Glomerular endothelial cell (primary cell): Measurements from ENCODE around the gene SSNA1. TPM values are rescaled to one million over a fixed set of nuclear protein-coding genes. Genes with fewer than 3 reads are reported as not detected.

Source experiments
- DNase-seq: peaks from one replicate; pipeline ENCODE4 v3.0.0-alpha.2; 2011; ENCODE audit warnings: low read depth, low spot score; ENCODE audit errors: extremely low read depth
- total RNA-seq: library from RNA; depleted of rRNA; stranded (reverse); fragments of >200 nt; gene quantifications from 2 replicates; pipeline ENCODE4 v1.2.3, GENCODE V29; 2015

Gene SSNA1
- total RNA-seq, 1 donor from 2014 or later: 109 TPM

DNA sequence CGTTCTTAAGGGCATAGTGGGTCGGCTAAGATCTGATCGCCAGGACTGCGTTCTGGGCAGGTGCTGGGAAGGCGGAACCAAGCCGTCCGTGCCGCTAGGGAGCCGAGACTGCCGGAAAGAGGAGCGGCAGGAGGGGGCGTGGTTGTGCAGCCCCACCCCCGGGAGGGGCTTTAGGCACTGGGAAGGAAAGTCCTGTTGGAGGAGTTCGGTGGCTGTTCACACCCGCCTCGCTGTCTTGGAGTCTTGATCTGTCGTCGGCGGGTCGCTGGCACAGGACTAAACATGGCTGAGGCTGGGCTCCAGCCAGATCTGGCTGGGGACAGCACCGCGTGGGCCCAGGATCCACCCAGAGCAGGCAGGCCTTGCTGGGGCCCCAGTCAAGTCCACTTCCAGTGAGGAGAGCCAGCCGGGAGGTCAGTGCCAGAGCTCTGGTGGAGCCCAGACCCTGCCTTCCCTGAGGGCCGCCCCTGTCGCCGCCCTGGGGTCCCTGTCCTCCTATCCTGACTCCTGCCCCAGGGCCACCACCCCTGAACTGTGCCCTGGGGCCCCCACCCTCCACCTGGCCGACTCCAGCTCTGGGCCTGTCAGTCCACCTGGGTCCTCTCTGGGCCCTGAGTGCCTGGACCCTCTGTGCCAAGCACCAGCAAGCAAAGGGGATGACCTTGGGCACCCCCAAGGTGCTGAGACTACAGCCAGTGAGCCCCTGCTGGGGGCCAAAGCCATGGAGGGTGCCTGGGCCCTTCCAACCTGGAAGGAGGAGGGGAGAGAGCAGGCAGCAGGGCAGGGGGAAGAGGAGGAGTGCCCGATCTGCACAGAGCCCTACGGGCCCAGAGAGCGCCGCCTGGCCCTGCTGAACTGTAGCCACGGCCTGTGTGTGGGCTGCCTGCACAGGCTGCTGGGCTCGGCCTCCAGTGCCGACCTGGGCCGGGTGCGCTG lies 29.1 kb downstream of the SSNA1 start:
- no peak for DNase-seq

DNA sequence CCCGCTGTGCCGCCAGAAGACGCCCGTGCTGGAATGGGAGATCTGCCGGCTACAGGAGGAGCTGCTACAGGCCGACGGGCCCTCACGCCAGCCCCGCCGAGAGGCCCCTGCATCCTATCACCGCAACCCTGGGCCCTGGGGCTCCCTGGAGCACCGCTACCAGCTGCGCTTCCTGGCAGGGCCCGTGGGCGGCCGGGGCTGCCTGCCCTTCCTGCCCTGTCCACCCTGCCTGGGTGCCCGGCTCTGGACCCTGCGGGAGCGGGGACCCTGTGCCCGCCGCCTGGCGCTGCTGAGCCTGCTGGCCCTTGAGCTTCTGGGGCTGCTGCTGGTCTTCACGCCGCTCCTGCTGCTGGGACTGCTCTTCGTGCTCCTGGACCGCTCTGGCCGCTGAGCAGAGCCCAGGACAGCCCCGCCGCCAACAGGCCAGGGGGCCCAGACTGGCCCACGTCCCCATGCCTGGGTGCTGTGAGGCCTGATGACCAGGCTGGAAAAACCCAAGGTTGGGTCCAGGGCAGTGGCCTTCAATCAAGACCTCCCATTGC lies 29.8 kb downstream of the SSNA1 start:
- no peak for DNase-seq

DNA sequence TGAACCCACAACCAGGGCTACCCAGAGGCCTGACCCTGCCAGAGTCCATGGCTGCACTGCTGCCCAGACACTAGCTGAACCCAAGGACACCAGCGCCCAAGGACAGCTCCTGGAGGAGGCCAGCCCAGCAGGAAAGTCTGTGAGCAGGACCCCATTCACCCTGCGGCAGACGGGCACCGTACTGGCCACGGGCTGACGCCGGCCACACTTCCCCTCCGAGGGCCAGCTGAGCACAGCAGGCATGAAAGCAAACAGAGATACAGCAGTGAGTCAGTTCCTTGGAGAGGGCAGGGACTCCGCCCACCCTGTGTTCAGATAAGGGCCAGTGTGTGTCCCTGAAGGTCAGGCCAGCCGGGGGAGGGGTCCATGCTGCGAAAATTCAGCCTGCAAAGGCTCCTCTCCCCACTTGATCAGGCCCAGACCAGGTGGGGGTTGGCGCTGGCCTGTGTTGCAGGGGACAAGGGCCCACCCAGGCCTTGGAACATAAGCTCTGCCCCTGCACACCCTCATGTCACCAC lies 30.3 kb downstream of the SSNA1 start:
- DNase-seq: no peak

DNA sequence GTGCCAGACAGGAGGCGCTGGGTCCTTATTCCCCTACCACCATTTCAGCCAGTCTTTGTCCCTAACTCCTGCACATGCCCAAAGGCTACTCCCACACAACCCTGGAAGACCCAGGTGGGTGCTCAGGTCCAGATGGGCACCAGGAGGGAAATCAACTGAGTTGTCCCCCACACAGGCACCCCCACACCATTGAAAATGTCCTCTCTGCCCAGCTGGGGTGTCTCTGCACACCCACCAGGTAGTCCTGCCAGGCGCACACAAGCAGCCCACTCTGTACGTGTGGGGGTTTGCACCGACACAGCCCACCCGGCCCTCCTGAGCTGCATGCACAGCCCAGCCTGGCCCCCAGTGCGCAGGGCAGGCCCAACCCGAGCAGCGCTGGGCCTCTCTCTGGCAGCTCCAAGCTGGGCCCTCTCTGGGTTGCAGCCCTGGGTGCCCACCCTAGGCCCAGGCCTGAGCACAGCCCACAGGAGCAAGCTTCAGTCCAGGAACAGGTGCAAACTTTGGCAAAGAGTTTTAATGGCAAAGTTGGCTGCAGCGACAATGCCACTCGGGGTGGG lies 31.4 kb downstream of the SSNA1 start:
- no peak for DNase-seq

DNA sequence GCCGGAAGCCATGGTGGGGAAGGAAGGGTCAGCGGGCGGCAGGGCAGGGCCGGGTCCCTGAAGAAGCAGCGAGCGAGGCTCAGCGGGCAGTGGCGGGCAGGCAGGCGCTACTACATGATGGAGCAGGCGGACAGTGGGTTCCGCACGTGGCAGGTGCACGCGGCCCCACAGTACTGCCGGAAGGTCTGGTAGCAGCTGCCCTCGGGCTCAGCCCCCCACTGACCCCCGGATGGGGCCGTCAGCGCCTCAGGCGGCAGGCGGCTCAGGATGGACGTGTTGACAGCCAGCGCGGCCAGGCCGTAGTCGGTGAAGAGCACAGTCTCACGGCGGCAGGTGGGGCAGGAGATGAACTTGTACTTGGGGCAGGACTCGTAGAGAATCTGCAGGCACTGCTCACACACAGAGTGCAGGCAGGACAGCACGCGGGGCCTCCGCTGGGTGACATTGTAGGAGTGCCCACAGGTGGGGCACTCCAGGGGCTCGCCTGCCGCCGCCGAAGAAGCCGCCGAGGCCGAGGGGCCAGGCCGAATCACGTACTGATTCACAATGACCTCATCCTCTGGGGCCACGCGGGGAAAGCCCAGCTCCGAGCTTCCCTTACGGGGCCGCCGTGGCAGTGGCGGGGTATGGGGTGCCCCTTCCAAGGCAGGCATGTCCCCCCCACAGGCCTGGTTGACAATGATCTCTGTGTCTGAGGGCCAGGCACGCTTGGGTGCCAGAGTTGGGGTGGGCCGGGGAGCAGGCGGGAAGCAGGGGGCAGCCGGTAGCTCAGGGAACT lies 32.0 kb downstream of the SSNA1 start:
- DNase-seq: no peak

DNA sequence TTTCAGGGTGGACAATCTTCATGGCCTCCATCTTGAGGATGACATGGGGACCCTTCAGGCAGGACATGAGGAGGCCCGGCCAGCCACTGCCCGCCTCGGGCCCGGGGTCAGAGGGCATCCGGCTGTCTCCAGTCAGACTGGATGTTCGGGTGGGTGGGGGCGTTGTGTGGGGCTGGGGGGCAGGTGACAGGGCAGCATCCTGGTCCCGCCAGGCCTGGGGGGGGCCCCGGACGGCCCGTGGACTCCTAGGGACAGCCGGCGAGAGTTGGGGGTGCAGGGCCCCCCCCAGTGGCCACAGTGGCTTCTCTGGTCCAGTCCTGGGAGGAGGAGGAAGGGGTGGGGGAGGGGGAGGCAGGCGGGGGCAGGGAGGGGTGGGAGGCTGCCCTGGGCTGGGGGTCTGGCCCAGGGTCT lies 32.6 kb downstream of the SSNA1 start:
- no peak for DNase-seq

DNA sequence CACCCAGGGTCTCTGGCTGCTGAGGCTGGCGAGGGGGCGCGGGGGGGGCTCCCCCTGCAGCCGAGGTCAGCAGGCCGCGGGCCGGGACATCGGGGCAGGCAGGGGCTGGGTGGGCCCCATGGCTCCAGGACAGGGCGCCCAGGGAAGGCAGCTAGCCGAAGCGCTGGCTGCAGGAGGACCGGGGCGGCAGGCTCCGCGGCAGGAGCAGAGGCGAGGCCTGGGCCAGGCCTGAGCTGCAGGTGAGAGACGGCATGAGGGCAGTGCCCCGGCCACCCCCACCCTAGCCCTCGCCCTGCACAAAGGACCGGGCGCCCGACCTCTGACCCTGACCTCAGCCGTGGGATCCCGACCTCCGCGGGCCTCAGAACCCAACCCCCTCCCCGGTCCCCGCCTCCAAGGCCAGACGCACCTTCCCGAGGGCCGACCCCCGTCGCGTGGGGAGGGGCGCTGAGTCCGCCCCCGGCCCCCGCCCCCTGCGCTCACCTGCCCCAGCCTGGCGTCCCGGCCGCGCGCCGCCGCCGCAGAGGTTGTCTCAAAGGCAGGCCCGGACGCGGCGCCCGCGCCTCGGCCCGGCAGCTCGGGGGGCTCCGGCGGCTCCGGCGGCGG lies 33.1 kb downstream of the SSNA1 start:
- no peak for DNase-seq

DNA sequence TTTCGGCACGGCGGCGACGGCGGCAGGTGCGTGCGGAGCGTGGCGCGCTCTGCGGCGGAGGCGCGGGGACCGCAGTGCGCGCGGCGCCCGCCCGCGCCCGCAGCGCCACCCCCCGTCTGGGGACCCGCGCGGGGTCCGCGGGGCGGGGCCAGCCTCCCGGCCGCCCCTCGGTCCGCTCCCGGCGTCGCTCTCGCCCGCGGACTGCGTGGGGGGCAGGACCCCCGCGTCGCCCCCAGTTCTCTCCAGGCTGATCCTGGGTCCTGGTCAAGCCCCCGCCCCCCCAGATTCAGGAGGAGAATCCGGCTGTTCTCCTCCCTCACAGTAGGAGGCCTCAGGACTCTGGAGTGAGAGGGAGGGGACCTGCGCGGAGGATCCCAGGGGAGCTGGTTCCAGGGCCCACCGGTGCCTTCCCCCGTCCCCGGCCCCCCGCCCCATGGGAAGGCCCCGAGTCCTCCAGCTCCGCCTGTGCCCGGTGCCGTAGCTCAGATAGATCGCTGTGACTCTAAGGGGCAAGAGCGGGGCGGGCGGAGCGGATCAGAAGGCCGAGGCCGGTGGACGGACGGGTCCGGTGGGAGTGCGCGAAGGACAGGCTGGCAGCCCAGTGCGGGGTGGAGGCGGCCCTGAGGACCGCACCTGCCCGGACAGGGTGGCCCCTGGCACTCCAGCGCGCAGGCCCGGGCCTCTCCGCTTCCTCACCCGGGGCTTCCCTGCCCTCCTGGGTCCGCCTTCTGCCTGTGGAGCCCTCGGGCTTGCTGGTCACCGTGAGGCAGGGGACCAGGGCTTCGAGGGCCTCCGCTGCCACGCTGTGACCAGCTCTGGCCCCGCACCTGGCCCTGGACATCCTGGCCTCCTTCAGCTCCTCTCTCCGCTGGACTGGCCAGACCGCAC lies 34.0 kb downstream of the SSNA1 start, which contains the start of gene RNF208:
Gene RNF208, minus strand, starts transcription at position 51 of the 888 bp plus-strand sequence. CDS start 1,028 bp downstream, outside the sequence.
- DNase-seq: no peak

DNA sequence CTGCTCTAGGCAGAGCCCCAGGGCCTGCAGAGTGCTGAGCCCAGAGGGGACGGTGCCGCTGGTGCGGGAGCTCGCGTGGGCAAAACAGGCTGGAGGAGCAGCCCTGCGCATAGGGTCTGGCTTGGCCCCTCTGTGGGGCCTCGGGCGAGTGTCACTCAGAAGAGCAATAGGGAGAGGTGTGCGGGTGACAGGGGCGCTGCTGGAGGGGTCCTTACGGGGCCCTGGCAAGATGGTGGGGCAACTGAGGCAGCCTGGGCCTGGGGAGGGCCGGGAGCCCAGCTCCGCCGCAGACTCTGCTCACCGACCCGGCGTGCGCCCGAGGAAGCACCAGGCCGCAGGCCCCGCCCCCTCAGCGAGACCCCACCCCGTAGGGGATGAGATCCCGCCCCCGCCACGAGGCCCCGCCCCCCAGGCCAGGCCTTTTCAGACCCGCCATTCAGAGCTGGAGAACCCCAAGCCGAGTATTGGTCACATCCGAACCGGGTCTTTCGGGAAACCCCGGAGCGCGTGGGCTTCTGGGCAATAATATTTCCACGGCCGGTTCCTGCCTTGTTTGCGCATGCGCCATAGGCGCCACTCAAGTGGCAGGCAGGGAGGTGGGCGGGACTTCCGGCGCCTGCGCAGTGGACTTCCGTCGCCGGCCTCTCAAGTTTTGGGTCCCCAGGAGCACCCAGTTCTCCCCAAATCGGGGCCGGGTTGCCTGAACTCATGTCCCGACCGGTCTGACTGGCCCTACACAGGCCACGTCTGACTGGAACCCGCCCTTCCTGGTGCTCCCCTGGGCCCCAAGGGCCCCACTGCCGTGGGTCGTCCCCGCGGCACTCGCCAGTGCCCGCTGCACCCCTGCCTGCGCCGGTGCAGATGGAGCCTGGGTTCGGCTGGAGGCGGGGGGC lies 34.8 kb downstream of the SSNA1 start:
- peak; percentile 91 for DNase-seq

DNA sequence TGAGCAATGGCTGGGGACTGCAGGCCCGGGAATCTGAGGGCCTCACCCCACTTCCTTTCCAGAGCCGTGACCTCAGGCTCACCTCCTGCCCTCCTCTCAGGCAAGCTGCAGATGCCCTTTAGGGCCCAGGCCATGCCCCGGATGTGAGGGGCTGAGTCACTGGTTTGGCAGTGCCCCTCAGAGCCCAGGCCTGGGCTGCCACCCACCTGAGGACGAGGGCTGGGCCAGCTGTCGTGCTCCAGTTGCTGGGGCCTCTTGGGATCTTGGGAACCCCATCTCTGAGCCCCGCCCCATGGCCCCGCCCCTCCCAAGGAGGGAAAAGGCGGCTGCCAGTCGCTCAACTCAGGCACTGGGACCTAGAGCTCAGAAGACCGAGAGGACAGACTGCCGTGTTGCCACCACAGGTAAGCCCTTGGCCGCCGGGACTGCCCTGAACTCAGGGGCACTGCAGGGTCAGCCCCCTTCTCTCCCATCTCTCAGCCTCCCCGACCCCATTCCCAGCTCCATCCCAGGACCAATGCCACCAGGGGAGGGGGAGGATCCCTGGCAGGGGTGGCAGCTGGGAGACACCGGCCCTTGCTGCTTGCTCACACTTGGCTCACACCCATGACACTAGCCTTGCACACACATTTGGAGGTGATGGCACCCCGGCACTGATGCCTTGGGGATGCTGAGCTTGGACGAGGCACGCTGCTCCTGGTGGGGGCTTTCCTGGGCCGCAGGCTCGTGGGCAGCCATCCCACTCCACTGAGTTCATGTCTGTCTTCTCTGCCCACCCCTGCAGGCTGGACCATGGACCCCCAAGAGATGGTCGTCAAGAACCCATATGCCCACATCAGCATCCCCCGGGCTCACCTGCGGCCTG lies 36.6 kb downstream of the SSNA1 start, which contains the start of gene CYSRT1:
Gene CYSRT1, plus strand, starts transcription at position 345 of the 865 bp plus-strand sequence. Its CDS starts 448 bp downstream, at position 793.
- no peak for DNase-seq

DNA sequence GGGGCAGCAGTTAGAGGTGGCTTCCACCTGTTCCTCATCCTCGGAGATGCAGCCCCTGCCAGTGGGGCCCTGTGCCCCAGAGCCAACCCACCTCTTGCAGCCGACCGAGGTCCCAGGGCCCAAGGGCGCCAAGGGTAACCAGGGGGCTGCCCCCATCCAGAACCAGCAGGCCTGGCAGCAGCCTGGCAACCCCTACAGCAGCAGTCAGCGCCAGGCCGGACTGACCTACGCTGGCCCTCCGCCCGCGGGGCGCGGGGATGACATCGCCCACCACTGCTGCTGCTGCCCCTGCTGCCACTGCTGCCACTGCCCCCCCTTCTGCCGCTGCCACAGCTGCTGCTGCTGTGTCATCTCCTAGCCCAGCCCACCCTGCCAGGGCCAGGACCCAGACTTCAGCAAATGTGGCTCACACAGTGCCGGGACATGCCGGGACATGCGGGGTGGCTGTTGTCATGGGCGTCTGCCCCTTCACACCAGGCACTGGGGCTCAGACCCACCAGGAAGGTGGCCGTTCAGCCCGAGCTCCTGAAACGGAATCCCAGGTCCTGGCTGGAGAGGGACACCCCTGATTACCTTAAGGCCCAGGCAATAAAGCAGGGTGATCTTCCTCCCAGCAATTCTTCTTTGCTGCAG lies 37.3 kb downstream of the SSNA1 start:
- no peak for DNase-seq

DNA sequence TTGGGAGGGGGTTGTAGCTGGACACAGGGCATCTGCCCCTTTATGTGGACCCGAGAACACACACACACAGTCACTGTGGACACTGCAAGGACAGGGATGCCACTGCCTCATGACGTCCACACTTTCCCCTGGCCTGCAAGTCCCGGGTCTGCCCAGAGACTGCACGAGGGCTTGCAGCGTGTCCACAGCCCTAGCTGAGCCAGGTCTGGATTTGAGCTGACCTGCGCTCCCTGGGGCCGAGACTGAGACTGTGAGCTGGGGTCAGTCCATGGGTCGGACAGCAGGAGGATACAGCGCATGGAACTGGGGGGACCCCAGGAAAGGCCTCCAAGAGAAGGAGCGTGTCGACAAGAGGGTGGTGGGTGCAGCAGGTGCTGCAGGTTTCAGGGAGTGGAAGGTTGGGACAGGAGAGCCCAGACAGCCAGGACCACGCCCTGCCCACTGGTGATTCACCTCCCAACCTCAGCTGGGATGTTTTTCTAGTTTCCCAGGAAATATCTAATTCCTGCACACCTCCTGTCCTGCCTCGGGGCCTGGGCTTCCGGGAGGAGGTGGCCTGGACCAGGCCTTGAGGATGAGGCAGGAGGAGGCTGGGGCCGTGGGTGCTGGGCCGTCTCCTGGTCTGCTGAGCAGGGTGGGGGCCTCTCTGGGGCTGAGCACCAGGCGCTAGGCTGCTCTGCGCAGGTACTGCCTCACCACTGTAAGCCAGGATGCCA lies 38.0 kb downstream of the SSNA1 start:
- no peak for DNase-seq

DNA sequence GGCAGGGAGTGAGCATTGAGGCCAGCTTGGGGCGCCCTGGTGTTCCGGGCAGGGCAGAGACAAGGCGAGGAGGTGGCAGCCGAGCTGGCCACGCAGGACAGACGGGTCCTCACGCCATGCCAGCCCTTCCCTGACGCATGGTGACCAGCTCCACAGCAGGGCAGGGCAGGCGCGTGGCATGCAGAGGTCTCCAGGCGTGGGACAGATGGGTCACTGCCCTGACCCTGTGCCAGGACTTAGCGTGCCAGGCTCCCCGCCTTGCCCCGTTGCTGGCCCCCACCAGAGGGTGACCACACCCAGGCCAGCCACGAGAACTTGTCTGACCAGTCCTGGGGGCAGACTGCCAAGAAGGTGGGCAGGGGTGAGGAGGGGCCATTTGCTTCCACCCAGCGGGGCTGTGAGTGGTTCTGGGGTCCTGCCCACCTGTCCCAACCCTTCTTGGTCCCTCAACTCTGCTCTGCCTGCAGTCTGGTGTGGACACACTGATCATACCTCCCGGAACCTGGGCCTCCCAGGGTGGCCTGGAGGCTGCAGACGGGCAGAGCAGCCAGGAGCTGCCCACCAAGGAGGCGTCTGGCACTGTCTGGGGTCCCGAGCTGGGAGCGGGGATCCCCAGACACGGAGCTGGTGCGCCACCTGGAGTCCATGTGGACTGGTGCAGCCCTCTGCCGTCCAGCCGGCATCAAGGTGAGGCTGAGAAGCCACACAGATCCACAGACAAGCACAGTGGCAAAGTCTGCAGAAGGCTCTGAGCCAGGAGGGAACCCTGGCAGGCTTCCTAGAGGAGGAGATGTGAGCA lies 38.8 kb downstream of the SSNA1 start, which contains the start of gene RNF224:
Gene RNF224, plus strand, starts transcription at position 449 of the 799 bp plus-strand sequence. CDS start 834 bp downstream, outside the sequence.
- no peak for DNase-seq

DNA sequence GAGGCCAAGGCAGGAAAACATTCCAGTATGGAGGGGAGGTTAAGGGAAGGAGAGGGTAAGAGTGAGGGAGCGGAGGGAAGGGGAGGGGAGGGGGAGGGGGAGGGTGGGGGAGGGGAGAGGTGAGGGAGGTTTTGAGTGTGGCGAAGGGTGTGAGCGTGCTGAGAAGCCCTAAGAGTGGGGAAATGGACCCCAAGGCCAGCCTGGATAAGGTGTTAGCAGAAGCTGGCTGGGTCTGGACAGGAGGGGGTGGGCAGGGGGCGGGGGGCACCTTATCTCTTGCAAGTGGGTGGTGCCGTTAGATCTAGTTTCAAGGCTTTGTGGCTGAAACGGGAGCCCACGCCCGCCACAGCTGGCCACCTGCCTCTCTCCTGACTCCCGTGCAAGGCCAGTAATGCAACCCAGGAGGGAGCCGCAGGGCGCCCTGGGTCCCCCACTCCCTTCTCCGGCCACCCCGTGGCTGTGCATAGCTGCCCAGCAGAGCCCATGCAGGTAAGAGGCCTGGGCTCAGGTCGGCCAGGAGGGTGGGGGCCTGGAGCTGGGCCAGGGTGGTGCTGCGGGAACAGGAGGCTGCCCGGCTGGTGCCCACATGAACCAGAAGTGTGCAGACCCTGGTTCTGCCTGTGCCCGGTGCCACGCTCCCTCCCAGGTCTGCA lies 39.5 kb downstream of the SSNA1 start:
- no peak for DNase-seq

DNA sequence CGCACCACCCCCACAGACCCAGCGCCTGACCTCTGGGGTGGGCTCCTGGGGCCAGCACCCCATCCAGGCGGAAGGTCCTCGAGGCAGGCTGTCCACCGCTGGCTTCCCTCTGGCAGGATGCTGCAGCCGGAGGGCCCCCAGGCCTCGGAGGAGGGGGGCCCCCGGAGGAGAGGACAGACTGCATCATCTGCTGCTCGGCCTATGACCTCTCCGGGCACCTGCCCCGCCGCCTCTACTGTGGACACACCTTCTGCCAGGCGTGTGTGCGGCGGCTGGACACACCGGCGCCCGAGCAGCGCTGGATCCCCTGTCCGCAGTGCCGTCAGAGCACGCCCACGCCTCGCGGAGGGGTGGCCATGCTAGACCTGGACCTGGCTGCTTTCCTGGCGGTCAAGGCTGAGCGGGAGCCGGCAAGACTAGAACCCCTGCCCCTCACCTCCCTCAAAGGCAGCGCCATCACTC lies 40.1 kb downstream of the SSNA1 start:
- DNase-seq: no peak
